IPS DF 6.9 (cell line): Measurements from ENCODE around the gene TRPM8.
"Not testable (repeated sequence)": the region's sequence is repeated elsewhere in the genome, so short reads cannot be mapped to it uniquely, and the experiment has no call there.

Experiments
- DNase-seq: peaks from one replicate; pipeline ENCODE4 v3.0.0-alpha.2; 2013; ENCODE audit warnings: low read depth, low spot score
- H3K27ac ChIP-seq: one replicate; pipeline ENCODE4 v1.5.1; 2013; ENCODE audit warnings: low read length, control low read depth
- H3K27me3 ChIP-seq: 2 replicates; pipeline ENCODE4 v1.6.1; 2013; ENCODE audit warnings: mild to moderate bottlenecking, low read length; ENCODE audit not compliant: control insufficient read depth, insufficient read depth
- H3K36me3 ChIP-seq: 2 replicates; pipeline ENCODE4 v1.6.1; 2013; ENCODE audit warnings: low read length; ENCODE audit not compliant: control insufficient read depth, insufficient read depth
- H3K4me1 ChIP-seq: 2 replicates; pipeline ENCODE4 v1.6.1; 2013; ENCODE audit warnings: low read length; ENCODE audit not compliant: control insufficient read depth, insufficient read depth
- H3K4me3 ChIP-seq: 2 replicates; pipeline ENCODE4 v1.5.1; 2013; ENCODE audit warnings: mild to moderate bottlenecking, low read length
- H3K9me3 ChIP-seq: 2 replicates; pipeline ENCODE4 v1.6.1; 2013; ENCODE audit warnings: low read length, inconsistent platforms; ENCODE audit not compliant: control insufficient read depth, insufficient read depth
- WGBS: extraction: QIAGEN DNeasy Blood & Tissue Kit; methylation state at CpG from one replicate; pipeline ENCODE4 v1.1.7; 2013; ENCODE audit warnings: mixed read lengths, missing lambda C conversion rate; ENCODE audit not compliant: insufficient read length, insufficient coverage; 5-methylcytosine and 5-hydroxymethylcytosine counted together

The TRPM8 gene

GRCh38 chr2:233953087-233953801 lies 36.1 kb downstream of the TRPM8 start:
- no peak overlapping the region for H3K27ac ChIP-seq
- no peaks in the 10 kb centered on the region for H3K9me3 ChIP-seq
- H3K27me3 ChIP-seq, result no peaks in the 10 kb centered on the region
- DNase-seq, result no peak
- WGBS, result no CpG with 5 or more reads among the region's 7 CpGs
- no peaks in the 10 kb centered on the region for H3K36me3 ChIP-seq
- H3K4me1 ChIP-seq, result no peaks in the 10 kb centered on the region; the same call in 1 of the 2 replicates
- no peak overlapping the region for H3K4me3 ChIP-seq

GRCh38 chr2:233960203-233960602 lies 43.0 kb downstream of the TRPM8 start:
- no CpG with 5 or more reads among the region's 2 CpGs for WGBS
- no peaks in the 10 kb centered on the region for H3K36me3 ChIP-seq

GRCh38 chr2:233961905-233962304 lies 44.7 kb downstream of the TRPM8 start:
- no CpG with 5 or more reads among the region's 7 CpGs for WGBS
- H3K9me3 ChIP-seq, result no peaks in the 10 kb centered on the region
- no peaks in the 10 kb centered on the region for H3K27me3 ChIP-seq
- no peaks in the 10 kb centered on the region for H3K36me3 ChIP-seq
- H3K4me3 ChIP-seq, result no peak overlapping the region
- H3K27ac ChIP-seq, result no peak overlapping the region
- H3K4me1 ChIP-seq, result no peaks in the 10 kb centered on the region
- no peak for DNase-seq

More at GRCh38 chr2:233960203-233960602, 43.0 kb downstream of the TRPM8 start:
- Histone ChIP-seq H3K9me3 (no peaks in the 10 kb centered on the region), H3K27me3 (no peaks in the 10 kb centered on the region), H3K4me1 (no peaks in the 10 kb centered on the region), H3K4me3 (no peak overlapping the region), H3K27ac (no peak overlapping the region)
- no peak for DNase-seq

- no peaks in the 10 kb centered on the region for H3K27me3 ChIP-seq
- DNase-seq, result no peak
- H3K27ac ChIP-seq, result no peak overlapping the region
- no peak overlapping the region for H3K4me3 ChIP-seq
- WGBS, result no CpG with 5 or more reads among the region's 9 CpGs
- H3K36me3 ChIP-seq, result no peaks in the 10 kb centered on the region
- H3K9me3 ChIP-seq, result no peaks in the 10 kb centered on the region
- no peaks in the 10 kb centered on the region for H3K4me1 ChIP-seq
Measured at GRCh38 chr2:233964581-233964980, 47.4 kb downstream of the TRPM8 start.

GRCh38 chr2:233965032-233965603 lies 47.9 kb downstream of the TRPM8 start:
- Histone ChIP-seq H3K27ac (no peak overlapping the region), H3K36me3 (no peaks in the 10 kb centered on the region), H3K4me3 (no peak overlapping the region), H3K9me3 (no peaks in the 10 kb centered on the region), H3K27me3 (no peaks in the 10 kb centered on the region), H3K4me1 (no peaks in the 10 kb centered on the region)
- WGBS, result no CpG with 5 or more reads among the region's 10 CpGs
- DNase-seq, result no peak

- DNase-seq, H3K4me1 ChIP-seq, H3K4me3 ChIP-seq, H3K27ac ChIP-seq, H3K9me3 ChIP-seq, H3K36me3 ChIP-seq, H3K27me3 ChIP-seq: not testable (repeated sequence)
- no CpG with 5 or more reads among the region's 7 CpGs for WGBS
Measured at GRCh38 chr2:233965646-233966045, 48.5 kb downstream of the TRPM8 start.

GRCh38 chr2:233966388-233966787 lies 49.2 kb downstream of the TRPM8 start:
- no peaks in the 10 kb centered on the region for H3K27me3 ChIP-seq
- H3K36me3 ChIP-seq, result no peaks in the 10 kb centered on the region
- no peaks in the 10 kb centered on the region for H3K9me3 ChIP-seq
- no peak overlapping the region for H3K4me3 ChIP-seq
- DNase-seq, result no peak
- no peaks in the 10 kb centered on the region for H3K4me1 ChIP-seq
- WGBS, result no CpG with 5 or more reads among the region's 7 CpGs
- H3K27ac ChIP-seq, result no peak overlapping the region

- no peaks in the 10 kb centered on the region for H3K9me3 ChIP-seq
- H3K27me3 ChIP-seq, result no peaks in the 10 kb centered on the region
- H3K36me3 ChIP-seq, result no peaks in the 10 kb centered on the region
- H3K27ac ChIP-seq, result no peak overlapping the region
- H3K4me1 ChIP-seq, result no peaks in the 10 kb centered on the region
- no peak overlapping the region for H3K4me3 ChIP-seq
- no peak for DNase-seq
- no CpG with 5 or more reads among the region's 2 CpGs for WGBS
Measured at GRCh38 chr2:233967164-233967563, 50.0 kb downstream of the TRPM8 start.

- WGBS, result no CpG with 5 or more reads among the region's 4 CpGs
- no peak overlapping the region for H3K4me3 ChIP-seq
- no peak overlapping the region for H3K27ac ChIP-seq
- H3K27me3 ChIP-seq, result no peaks in the 10 kb centered on the region
- no peak for DNase-seq
- no peaks in the 10 kb centered on the region for H3K9me3 ChIP-seq
- no peaks in the 10 kb centered on the region for H3K4me1 ChIP-seq
- H3K36me3 ChIP-seq, result no peaks in the 10 kb centered on the region
Measured at GRCh38 chr2:233968556-233968955, 51.4 kb downstream of the TRPM8 start.

GRCh38 chr2:233972460-233972859 lies 55.3 kb downstream of the TRPM8 start:
- not testable (repeated sequence) for H3K27me3 ChIP-seq, H3K27ac ChIP-seq, H3K4me1 ChIP-seq, H3K4me3 ChIP-seq, H3K9me3 ChIP-seq, DNase-seq, H3K36me3 ChIP-seq
- no CpG with 5 or more reads among the region's 29 CpGs for WGBS
